NCI-H526 treated with DMSO at 0.1 percent for 48 hours (cell line): ENCODE data around the gene EPB42.
"Not testable (repeated sequence)": the region's sequence is repeated elsewhere in the genome, so short reads cannot be mapped to it uniquely, and the experiment has no call there.

ENCODE experiments used
- DNase-seq: peaks from one replicate; lab custom pipeline; 2025; lab: John Stamatoyannopoulos, UW

EPB42 gene

GRCh38 chr15:43212299-43212698 lies 8.5 kb downstream of the EPB42 start:
- DNase-seq = no peak

GRCh38 chr15:43211224-43211735 lies 9.5 kb downstream of the EPB42 start:
- no peak for DNase-seq

- no peak for DNase-seq
Measured at GRCh38 chr15:43210807-43211206, 10.0 kb downstream of the EPB42 start.

- DNase-seq = no peak
Measured at GRCh38 chr15:43210172-43210745, 10.6 kb downstream of the EPB42 start.

GRCh38 chr15:43209059-43209824 lies 11.6 kb downstream of the EPB42 start:
- peak; percentile 6 for DNase-seq

GRCh38 chr15:43208052-43209002 lies 12.5 kb downstream of the EPB42 start:
- DNase-seq = no peak

GRCh38 chr15:43207024-43207423 lies 13.8 kb downstream of the EPB42 start:
- no peak for DNase-seq

- no peak for DNase-seq
Measured at GRCh38 chr15:43206054-43206453, 14.8 kb downstream of the EPB42 start.

GRCh38 chr15:43204016-43204901 lies 16.6 kb downstream of the EPB42 start:
- DNase-seq = no peak

- no peak for DNase-seq
Measured at GRCh38 chr15:43199945-43200488, 20.8 kb downstream of the EPB42 start.

GRCh38 chr15:43198992-43199391 lies 21.8 kb downstream of the EPB42 start:
- DNase-seq = no peak

GRCh38 chr15:43198556-43198955 lies 22.3 kb downstream of the EPB42 start:
- not testable (repeated sequence) for DNase-seq

- DNase-seq = not testable (repeated sequence)
Measured at GRCh38 chr15:43197773-43198172, 23.0 kb downstream of the EPB42 start.

GRCh38 chr15:43196760-43197548 lies 23.9 kb downstream of the EPB42 start:
- DNase-seq = no peak

- no peak for DNase-seq
Measured at GRCh38 chr15:43194795-43195194, 26.0 kb downstream of the EPB42 start.

- no peak for DNase-seq
Measured at GRCh38 chr15:43193710-43194109, 27.1 kb downstream of the EPB42 start.

GRCh38 chr15:43190178-43190577 lies 30.6 kb downstream of the EPB42 start:
- no peak for DNase-seq

- no peak for DNase-seq
Measured at GRCh38 chr15:43189296-43189695, 31.5 kb downstream of the EPB42 start.

GRCh38 chr15:43187544-43188155 lies 33.2 kb downstream of the EPB42 start:
- DNase-seq = peak; percentile 1

GRCh38 chr15:43186003-43186353 lies 34.8 kb downstream of the EPB42 start:
- no peak for DNase-seq
